ENCODE results near the gene HPS1. TPM values are rescaled to one million over a fixed set of nuclear protein-coding genes. Genes with fewer than 3 reads are reported as not detected.
A peak's percentile ranks its signal among the peaks of the same experiment; 100 is the strongest.

Gene HPS1
- total RNA-seq, 1 experiment from 2014 or later = 47.4 TPM

GRCh38 chr10:98400482-98400881 lies 46.3 kb downstream of the HPS1 start:
- peaks cover 5 to 8% of the 10 kb centered on the region in 2 experiments for H3K4me1 Mint-ChIP-seq
- Histone ChIP-seq H2AK5ac (ENCODE audit: insufficient read length, low read length) (no peak overlapping the region), H2AFZ (ENCODE audit: low read length) (no peak overlapping the region), H3K23me2 (ENCODE audit: insufficient read length, low read depth, low read length, poor library complexity, severe bottlenecking) (no peaks in the 10 kb centered on the region), H2BK5ac (ENCODE audit: insufficient read length, low read length) (no peak overlapping the region), H3T11ph (ENCODE audit: low read length) (no peak overlapping the region), H3K4me1 (ENCODE audit: insufficient read depth, low read length) (no peaks in the 10 kb centered on the region; the same call in 1 of the 2 replicates), H3K9ac (ENCODE audit: extremely low read depth, insufficient read length, low read length) (no peak overlapping the region), H4K5ac (ENCODE audit: insufficient read length, low read depth, low read length) (no peak overlapping the region), H3K18ac (ENCODE audit: insufficient read length, low read depth, low read length) (no peak overlapping the region), H3K79me2 (ENCODE audit: insufficient read depth, low read length) (no peaks in the 10 kb centered on the region), H2BK12ac (ENCODE audit: insufficient read length, low read depth, low read length) (no peak overlapping the region), H2BK120ac (ENCODE audit: low read depth, low read length, poor library complexity, severe bottlenecking) (no peak overlapping the region), H3K56ac (ENCODE audit: insufficient read length, low read depth, low read length) (peak overlapping the region; percentile 50), H3K9me3 (ENCODE audit: control insufficient read depth, low read depth, low read length) (no peaks in the 10 kb centered on the region), H3K14ac (ENCODE audit: insufficient read depth, low read length) (no peak overlapping the region), H4K8ac (replicated peaks; ENCODE audit: insufficient read length, low read depth, low read length) (no peak overlapping the region), H3K4me2 (ENCODE audit: insufficient read depth, insufficient read length, low read length) (no peak overlapping the region), H4K91ac (ENCODE audit: insufficient read length, low read depth, low read length) (no peak overlapping the region), H2BK20ac (ENCODE audit: low read depth, low read length, poor library complexity, severe bottlenecking) (no peak overlapping the region), H3K4ac (ENCODE audit: low read depth, low read length) (no peak overlapping the region), H3K27ac (ENCODE audit: insufficient read length, low read depth, low read length) (no peak overlapping the region), H3K27me3 (ENCODE audit: insufficient read depth, low read length) (no peaks in the 10 kb centered on the region), H4K20me1 (ENCODE audit: control insufficient read depth, insufficient read depth, insufficient read length) (no peaks in the 10 kb centered on the region), H2BK15ac (ENCODE audit: low read depth, low read length) (no peak overlapping the region), H3K79me1 (ENCODE audit: insufficient read depth, low read depth, low read length, poor library complexity, severe bottlenecking) (no peaks in the 10 kb centered on the region), H3K23ac (ENCODE audit: insufficient read length, low read depth, low read length) (peak overlapping the region; percentile 2)
- DNase-seq = no peak
- H3K9me3 Mint-ChIP-seq = no peaks in the 10 kb centered on the region
- H3K36me3 Mint-ChIP-seq (ENCODE audit: insufficient read depth in 1 of 3, low read depth in 3 of 3) = no peaks in the 10 kb centered on the region; a peak in 2 of 7 replicates
- no peaks in the 10 kb centered on the region for H3K27me3 Mint-ChIP-seq (ENCODE audit: low read depth)
- 100% methylated on average over 1 of the region's 2 CpGs for WGBS (ENCODE audit: extremely low coverage, insufficient read length, low lambda C conversion rate)
- TF ChIP-seq CTCF (conservative IDR thresholded peaks at IDR 0.05) = no peak
- no peak overlapping the region for H3K27ac Mint-ChIP-seq
- no peak overlapping the region for H3K4me3 Mint-ChIP-seq
